Cardiac fibroblast (primary cell): ENCODE measurements around the gene CDC42EP4.

ENCODE experiments used
- DNase-seq, 2 donors: peaks; one replicate each; pipeline versions ENCODE4 v3.0.0 to v3.0.0-alpha.2; 2010; ENCODE audit warnings: low read depth in 2 of 2
- H3K4me3 ChIP-seq, 2 donors: replicated peaks in 1 of 2; 1 replicate in 1 of 2; 2 replicates in 1 of 2; pipeline ENCODE4 v1.5.1; 2011; ENCODE audit warnings: low read depth in 2 of 2, low read length in 2 of 2, mild to moderate bottlenecking in 2 of 2, moderate library complexity in 1 of 2
- CTCF ChIP-seq: IDR thresholded peaks from one replicate; pipeline ENCODE4 v1.5.1; 2011; ENCODE audit warnings: low read depth, mild to moderate bottlenecking, low read length, inconsistent platforms

CDC42EP4 gene

GRCh38 chr17:73300392-73300791 is 11.4 kb downstream of the CDC42EP4 start:
- no peak overlapping the region for H3K4me3 ChIP-seq
- DNase-seq: no peak
- no peak for TF ChIP-seq CTCF

- no peak for DNase-seq
- TF ChIP-seq CTCF: no peak
- no peak overlapping the region for H3K4me3 ChIP-seq
Observed at GRCh38 chr17:73297934-73298861, 13.6 kb downstream of the CDC42EP4 start.

GRCh38 chr17:73293480-73293911 is 18.3 kb downstream of the CDC42EP4 start:
- no peak overlapping the region for H3K4me3 ChIP-seq
- peak; percentile 83 to 88 for DNase-seq
- no peak for TF ChIP-seq CTCF

GRCh38 chr17:73293031-73293430 is 18.8 kb downstream of the CDC42EP4 start:
- H3K4me3 ChIP-seq: no peak overlapping the region
- TF ChIP-seq CTCF: no peak
- DNase-seq: no peak

GRCh38 chr17:73292031-73292531 is 19.7 kb downstream of the CDC42EP4 start:
- TF ChIP-seq CTCF: no peak
- peak overlapping the region in 1 of 2 donors; percentile 24 for H3K4me3 ChIP-seq
- DNase-seq: peak; percentile 50 to 79

GRCh38 chr17:73291260-73291801 is 20.5 kb downstream of the CDC42EP4 start:
- peak; percentile 84 to 90 for DNase-seq
- H3K4me3 ChIP-seq: peak overlapping the region in 1 of 2 donors; percentile 24
- no peak for TF ChIP-seq CTCF
